SH-SY5Y (cell line): ENCODE measurements around the gene HTRA2.

Experiments used
- GATA2 ChIP-seq: IDR thresholded peaks from 2 replicates; pipeline ENCODE4 v1.6.1; 2011; ENCODE audit warnings: mild to moderate bottlenecking, low read depth, low read length
- GATA3 ChIP-seq: IDR thresholded peaks from 2 replicates; pipeline ENCODE4 v1.6.1; 2011; ENCODE audit warnings: low read depth, mild to moderate bottlenecking, low read length, moderate library complexity

HTRA2 gene

GRCh38 chr2:74553892-74554819 lies 24.4 kb downstream of the HTRA2 start, which contains the start of the genes DOK1 and LOXL3:
DOK1 (plus strand) TSS chr2:74554720; CDS start chr2:74554755, 35 bp downstream.
LOXL3 (minus strand) TSS chr2:74553942; CDS start chr2:74552634, 1,308 bp downstream.
- TF ChIP-seq GATA2 (no peak), GATA3 (no peak)

- TF ChIP-seq GATA3: no peak
- no peak for TF ChIP-seq GATA2
Measured at GRCh38 chr2:74554820-74555531, 25.2 kb downstream of the HTRA2 start.

- TF ChIP-seq GATA3 (no peak), GATA2 (no peak)
Measured at GRCh38 chr2:74555610-74556103, 25.9 kb downstream of the HTRA2 start.

GRCh38 chr2:74556159-74556558 lies 26.4 kb downstream of the HTRA2 start:
- TF ChIP-seq GATA2 (no peak), GATA3 (no peak)

GRCh38 chr2:74556831-74557370 lies 27.2 kb downstream of the HTRA2 start:
- no peak for TF ChIP-seq GATA2
- no peak for TF ChIP-seq GATA3

- TF ChIP-seq GATA2 (no peak), GATA3 (no peak)
Measured at GRCh38 chr2:74558284-74559230, 28.8 kb downstream of the HTRA2 start.

- no peak for TF ChIP-seq GATA2
- TF ChIP-seq GATA3: no peak
Measured at GRCh38 chr2:74559912-74560311, 30.2 kb downstream of the HTRA2 start.

GRCh38 chr2:74560591-74560990 lies 30.9 kb downstream of the HTRA2 start:
- TF ChIP-seq GATA2: no peak
- TF ChIP-seq GATA3: no peak

- TF ChIP-seq GATA2 (no peak), GATA3 (no peak)
Measured at GRCh38 chr2:74562126-74562775, 32.5 kb downstream of the HTRA2 start.

- TF ChIP-seq GATA3: no peak
- no peak for TF ChIP-seq GATA2
Measured at GRCh38 chr2:74564222-74564621, 34.5 kb downstream of the HTRA2 start.

GRCh38 chr2:74566076-74566753 lies 36.5 kb downstream of the HTRA2 start:
- TF ChIP-seq GATA2: no peak
- TF ChIP-seq GATA3: no peak

- no peak for TF ChIP-seq GATA2
- no peak for TF ChIP-seq GATA3
Measured at GRCh38 chr2:74566754-74567085, 37.0 kb downstream of the HTRA2 start.

GRCh38 chr2:74567881-74568280 lies 38.1 kb downstream of the HTRA2 start:
- TF ChIP-seq GATA2 (no peak), GATA3 (no peak)

- TF ChIP-seq GATA2 (no peak), GATA3 (no peak)
Measured at GRCh38 chr2:74569686-74570085, 40.0 kb downstream of the HTRA2 start.
